Measurements from ENCODE around the gene CPNE6.

CPNE6 gene

GRCh38 chr14:24119691-24120090 is 48.3 kb downstream of the CPNE6 start:
- TF ChIP-seq PPARA (CRISPR knock-in tag; IDR thresholded peaks at IDR 0.05; ENCODE audit: borderline replicate concordance): no peak
- no peak for TF ChIP-seq ARNTL (CRISPR knock-in tag; IDR thresholded peaks at IDR 0.05; ENCODE audit: borderline replicate concordance, low read depth)
- TF ChIP-seq ISL1 (CRISPR knock-in tag; IDR thresholded peaks at IDR 0.05): no peak
- TF ChIP-seq, protein P1, sequence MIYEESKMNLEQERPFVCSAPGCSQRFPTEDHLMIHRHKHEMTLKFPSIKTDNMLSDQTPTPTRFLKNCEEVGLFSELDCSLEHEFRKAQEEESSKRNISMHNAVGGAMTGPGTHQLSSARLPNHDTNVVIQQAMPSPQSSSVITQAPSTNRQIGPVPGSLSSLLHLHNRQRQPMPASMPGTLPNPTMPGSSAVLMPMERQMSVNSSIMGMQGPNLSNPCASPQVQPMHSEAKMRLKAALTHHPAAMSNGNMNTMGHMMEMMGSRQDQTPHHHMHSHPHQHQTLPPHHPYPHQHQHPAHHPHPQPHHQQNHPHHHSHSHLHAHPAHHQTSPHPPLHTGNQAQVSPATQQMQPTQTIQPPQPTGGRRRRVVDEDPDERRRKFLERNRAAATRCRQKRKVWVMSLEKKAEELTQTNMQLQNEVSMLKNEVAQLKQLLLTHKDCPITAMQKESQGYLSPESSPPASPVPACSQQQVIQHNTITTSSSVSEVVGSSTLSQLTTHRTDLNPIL (CRISPR knock-in tag; IDR thresholded peaks at IDR 0.05; ENCODE audit: low read depth): no peak
- TF ChIP-seq ZNF8 (CRISPR knock-in tag; IDR thresholded peaks at IDR 0.05): no peak
- no peak for TF ChIP-seq ZFP3 (CRISPR knock-in tag; IDR thresholded peaks at IDR 0.05)
- no peak for TF ChIP-seq BACH2 (CRISPR knock-in tag; IDR thresholded peaks at IDR 0.05; ENCODE audit: borderline replicate concordance)
- no peak for TF ChIP-seq CSRNP3 (CRISPR knock-in tag; IDR thresholded peaks at IDR 0.05)
- no peak for TF ChIP-seq ZFP30 (CRISPR knock-in tag; IDR thresholded peaks at IDR 0.05)
- TF ChIP-seq, protein P2, sequence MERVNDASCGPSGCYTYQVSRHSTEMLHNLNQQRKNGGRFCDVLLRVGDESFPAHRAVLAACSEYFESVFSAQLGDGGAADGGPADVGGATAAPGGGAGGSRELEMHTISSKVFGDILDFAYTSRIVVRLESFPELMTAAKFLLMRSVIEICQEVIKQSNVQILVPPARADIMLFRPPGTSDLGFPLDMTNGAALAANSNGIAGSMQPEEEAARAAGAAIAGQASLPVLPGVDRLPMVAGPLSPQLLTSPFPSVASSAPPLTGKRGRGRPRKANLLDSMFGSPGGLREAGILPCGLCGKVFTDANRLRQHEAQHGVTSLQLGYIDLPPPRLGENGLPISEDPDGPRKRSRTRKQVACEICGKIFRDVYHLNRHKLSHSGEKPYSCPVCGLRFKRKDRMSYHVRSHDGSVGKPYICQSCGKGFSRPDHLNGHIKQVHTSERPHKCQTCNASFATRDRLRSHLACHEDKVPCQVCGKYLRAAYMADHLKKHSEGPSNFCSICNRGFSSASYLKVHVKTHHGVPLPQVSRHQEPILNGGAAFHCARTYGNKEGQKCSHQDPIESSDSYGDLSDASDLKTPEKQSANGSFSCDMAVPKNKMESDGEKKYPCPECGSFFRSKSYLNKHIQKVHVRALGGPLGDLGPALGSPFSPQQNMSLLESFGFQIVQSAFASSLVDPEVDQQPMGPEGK (CRISPR knock-in tag; IDR thresholded peaks at IDR 0.05; ENCODE audit: borderline replicate concordance): no peak
- TF ChIP-seq ZNF70 (CRISPR knock-in tag; IDR thresholded peaks at IDR 0.05): no peak
- TF ChIP-seq CSDC2 (CRISPR knock-in tag; IDR thresholded peaks at IDR 0.05): no peak
- TF ChIP-seq RARB (CRISPR knock-in tag; IDR thresholded peaks at IDR 0.05): no peak
- TF ChIP-seq, protein P3, sequence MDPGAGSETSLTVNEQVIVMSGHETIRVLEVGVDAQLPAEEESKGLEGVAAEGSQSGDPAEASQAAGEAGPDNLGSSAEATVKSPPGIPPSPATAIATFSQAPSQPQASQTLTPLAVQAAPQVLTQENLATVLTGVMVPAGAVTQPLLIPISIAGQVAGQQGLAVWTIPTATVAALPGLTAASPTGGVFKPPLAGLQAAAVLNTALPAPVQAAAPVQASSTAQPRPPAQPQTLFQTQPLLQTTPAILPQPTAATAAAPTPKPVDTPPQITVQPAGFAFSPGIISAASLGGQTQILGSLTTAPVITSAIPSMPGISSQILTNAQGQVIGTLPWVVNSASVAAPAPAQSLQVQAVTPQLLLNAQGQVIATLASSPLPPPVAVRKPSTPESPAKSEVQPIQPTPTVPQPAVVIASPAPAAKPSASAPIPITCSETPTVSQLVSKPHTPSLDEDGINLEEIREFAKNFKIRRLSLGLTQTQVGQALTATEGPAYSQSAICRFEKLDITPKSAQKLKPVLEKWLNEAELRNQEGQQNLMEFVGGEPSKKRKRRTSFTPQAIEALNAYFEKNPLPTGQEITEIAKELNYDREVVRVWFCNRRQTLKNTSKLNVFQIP (CRISPR knock-in tag; IDR thresholded peaks at IDR 0.05; ENCODE audit: borderline replicate concordance, low read depth): no peak
- TF ChIP-seq TCF4 (CRISPR knock-in tag; IDR thresholded peaks at IDR 0.05; ENCODE audit: borderline replicate concordance): no peak
- TF ChIP-seq, protein P4, sequence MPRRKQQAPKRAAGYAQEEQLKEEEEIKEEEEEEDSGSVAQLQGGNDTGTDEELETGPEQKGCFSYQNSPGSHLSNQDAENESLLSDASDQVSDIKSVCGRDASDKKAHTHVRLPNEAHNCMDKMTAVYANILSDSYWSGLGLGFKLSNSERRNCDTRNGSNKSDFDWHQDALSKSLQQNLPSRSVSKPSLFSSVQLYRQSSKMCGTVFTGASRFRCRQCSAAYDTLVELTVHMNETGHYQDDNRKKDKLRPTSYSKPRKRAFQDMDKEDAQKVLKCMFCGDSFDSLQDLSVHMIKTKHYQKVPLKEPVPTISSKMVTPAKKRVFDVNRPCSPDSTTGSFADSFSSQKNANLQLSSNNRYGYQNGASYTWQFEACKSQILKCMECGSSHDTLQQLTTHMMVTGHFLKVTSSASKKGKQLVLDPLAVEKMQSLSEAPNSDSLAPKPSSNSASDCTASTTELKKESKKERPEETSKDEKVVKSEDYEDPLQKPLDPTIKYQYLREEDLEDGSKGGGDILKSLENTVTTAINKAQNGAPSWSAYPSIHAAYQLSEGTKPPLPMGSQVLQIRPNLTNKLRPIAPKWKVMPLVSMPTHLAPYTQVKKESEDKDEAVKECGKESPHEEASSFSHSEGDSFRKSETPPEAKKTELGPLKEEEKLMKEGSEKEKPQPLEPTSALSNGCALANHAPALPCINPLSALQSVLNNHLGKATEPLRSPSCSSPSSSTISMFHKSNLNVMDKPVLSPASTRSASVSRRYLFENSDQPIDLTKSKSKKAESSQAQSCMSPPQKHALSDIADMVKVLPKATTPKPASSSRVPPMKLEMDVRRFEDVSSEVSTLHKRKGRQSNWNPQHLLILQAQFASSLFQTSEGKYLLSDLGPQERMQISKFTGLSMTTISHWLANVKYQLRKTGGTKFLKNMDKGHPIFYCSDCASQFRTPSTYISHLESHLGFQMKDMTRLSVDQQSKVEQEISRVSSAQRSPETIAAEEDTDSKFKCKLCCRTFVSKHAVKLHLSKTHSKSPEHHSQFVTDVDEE (CRISPR knock-in tag; IDR thresholded peaks at IDR 0.05): no peak
- TF ChIP-seq OSR1 (CRISPR knock-in tag; IDR thresholded peaks at IDR 0.05): no peak
- TF ChIP-seq TOX (CRISPR knock-in tag; IDR thresholded peaks at IDR 0.05; ENCODE audit: borderline replicate concordance): no peak
- TF ChIP-seq ZC3H10 (CRISPR knock-in tag; IDR thresholded peaks at IDR 0.05): no peak
- no peak for ATAC-seq

DNA sequence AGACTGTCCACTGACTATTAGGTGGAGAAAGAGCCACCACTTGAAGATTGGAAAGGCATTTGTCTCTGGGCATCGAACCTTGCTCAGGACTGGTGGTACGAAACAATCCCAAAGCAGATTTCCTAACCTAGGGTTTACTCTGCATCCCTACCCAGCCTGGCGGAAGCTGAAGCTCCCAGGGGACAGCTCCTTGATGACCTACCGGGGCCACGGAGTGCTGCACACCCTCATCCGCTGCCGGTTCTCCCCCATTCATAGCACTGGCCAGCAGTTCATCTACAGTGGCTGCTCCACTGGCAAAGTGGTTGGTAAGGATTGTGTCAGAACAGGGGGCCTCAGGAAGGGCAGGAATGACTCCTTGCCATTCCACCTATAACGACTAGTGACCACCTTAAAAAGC is 49.8 kb downstream of the CPNE6 start:
- TF ChIP-seq ZNF8 (CRISPR knock-in tag; IDR thresholded peaks at IDR 0.05) (no peak), CSDC2 (CRISPR knock-in tag; IDR thresholded peaks at IDR 0.05) (no peak), ISL1 (CRISPR knock-in tag; IDR thresholded peaks at IDR 0.05) (no peak), ZFP30 (CRISPR knock-in tag; IDR thresholded peaks at IDR 0.05) (no peak), RARB (CRISPR knock-in tag; IDR thresholded peaks at IDR 0.05) (no peak), ZNF565 (CRISPR knock-in tag; conservative IDR thresholded peaks at IDR 0.05; ENCODE audit: low read depth) (no peak), GLIS3 (CRISPR knock-in tag; IDR thresholded peaks at IDR 0.05) (no peak), TOX (CRISPR knock-in tag; IDR thresholded peaks at IDR 0.05; ENCODE audit: borderline replicate concordance) (no peak), ZFP3 (CRISPR knock-in tag; IDR thresholded peaks at IDR 0.05) (no peak)
- TF ChIP-seq, protein P3 (CRISPR knock-in tag; IDR thresholded peaks at IDR 0.05; ENCODE audit: borderline replicate concordance, low read depth): no peak
- TF ChIP-seq, protein P1 (CRISPR knock-in tag; IDR thresholded peaks at IDR 0.05; ENCODE audit: low read depth): no peak
- TF ChIP-seq, protein P4 (CRISPR knock-in tag; IDR thresholded peaks at IDR 0.05): no peak
- ATAC-seq: no peak

All from SK-N-SH treated with all-trans-retinoic acid at 6 μM for 48 hours (cell line).